Upper lobe of right lung (tissue), 1 donor: ENCODE data around the gene NAA20. TPM values are rescaled to one million over a fixed set of nuclear protein-coding genes. Genes with fewer than 3 reads are reported as not detected.
"Not testable (repeated sequence)": the region's sequence is repeated elsewhere in the genome, so short reads cannot be mapped to it uniquely, and the experiment has no call there.

Source experiments
- ATAC-seq: fragments of 200-7000 bp; cut with Tn5 transposase; one replicate; pipeline ENCODE4 v1.9.1; 2020; ENCODE audit warnings: mild to moderate bottlenecking, moderate library complexity
- DNase-seq: peaks from one replicate; pipeline ENCODE4 v3.0.0-alpha.2; 2020
- H3K27ac ChIP-seq: fragments of 200-600 bp; one replicate; pipeline ENCODE4 v1.8.0; 2022
- H3K27me3 ChIP-seq: fragments of 200-600 bp; one replicate; pipeline ENCODE4 v1.8.0; 2022; ENCODE audit warnings: mild to moderate bottlenecking
- H3K36me3 ChIP-seq: fragments of 200-600 bp; one replicate; pipeline ENCODE4 v1.8.0; 2022
- H3K4me1 ChIP-seq: fragments of 200-600 bp; one replicate; pipeline ENCODE4 v1.8.0; 2022
- H3K4me3 ChIP-seq: fragments of 200-600 bp; one replicate; pipeline ENCODE4 v1.8.0; 2022; ENCODE audit warnings: mild to moderate bottlenecking
- H3K9me3 ChIP-seq: fragments of 200-600 bp; one replicate; pipeline ENCODE4 v1.8.0; 2022
- intact Hi-C: fragments of 100-400 bp; cut with DNase I; formaldehyde crosslinking; loops from one replicate; pipeline ENCODE4 v1.11.0; 2022
- total RNA-seq: library from RNA; stranded (reverse); fragmentation: NEBNext Ultra II Directional; extraction: Animal tissue kit (Norgen Biotek cat#: 25700); gene quantifications from one replicate; pipeline ENCODE4 v1.2.1, GENCODE V29; 2021
- TF ChIP-seq, protein P1 (sequence below): fragments of 200-600 bp; IDR thresholded peaks from one replicate; pipeline ENCODE4 v1.8.0; 2022; ENCODE audit warnings: antibody characterized with exemption
- donor health status: DM: no; HTN: yes; CAD: no; lungs with severe emphysema.

Gene NAA20
- total RNA-seq, 1 donor from 2014 or later: 63.1 TPM

DNA sequence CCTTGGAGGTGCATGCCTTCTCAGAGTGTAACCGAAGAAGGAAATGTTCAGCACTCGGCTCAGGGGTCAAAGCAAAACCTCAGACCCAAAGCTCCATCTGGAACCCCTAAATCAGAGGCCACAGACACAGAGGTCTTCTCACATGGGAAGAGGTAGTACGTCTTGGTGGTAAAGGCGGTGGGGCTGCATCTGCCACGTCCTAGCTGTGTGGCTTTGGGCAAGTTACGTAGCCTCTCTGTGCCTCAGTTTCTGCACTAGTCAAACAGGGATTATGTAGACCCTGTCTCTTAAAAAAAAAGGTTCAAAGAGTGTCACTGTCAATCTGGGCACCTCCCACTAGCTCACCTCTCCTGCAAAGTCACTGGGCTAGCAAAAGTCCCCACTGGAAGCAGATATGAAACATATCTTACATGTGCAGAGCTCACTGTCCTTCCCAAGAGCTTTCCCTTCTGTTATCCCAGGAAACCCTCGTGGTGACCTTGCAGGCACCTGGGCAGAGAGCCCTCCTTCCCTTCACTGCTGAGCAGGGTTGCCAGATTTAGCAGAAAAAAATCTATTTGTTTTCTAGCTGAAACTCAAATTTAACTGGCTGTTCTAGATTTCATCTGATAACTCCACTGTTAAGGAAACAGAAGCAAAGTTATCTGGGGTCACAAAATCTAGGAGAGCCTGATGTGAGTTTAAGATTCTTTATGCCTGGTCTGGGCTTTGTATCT, 18.0 kb upstream of the NAA20 start:
- Histone ChIP-seq H3K9me3 (no peaks in the 10 kb centered on the region), H3K27ac (no peak overlapping the region), H3K4me1 (peaks cover 44% of the 10 kb centered on the region), H3K4me3 (no peak overlapping the region), H3K36me3 (peaks cover 82% of the 10 kb centered on the region), H3K27me3 (no peaks in the 10 kb centered on the region)
- TF ChIP-seq, protein P1, sequence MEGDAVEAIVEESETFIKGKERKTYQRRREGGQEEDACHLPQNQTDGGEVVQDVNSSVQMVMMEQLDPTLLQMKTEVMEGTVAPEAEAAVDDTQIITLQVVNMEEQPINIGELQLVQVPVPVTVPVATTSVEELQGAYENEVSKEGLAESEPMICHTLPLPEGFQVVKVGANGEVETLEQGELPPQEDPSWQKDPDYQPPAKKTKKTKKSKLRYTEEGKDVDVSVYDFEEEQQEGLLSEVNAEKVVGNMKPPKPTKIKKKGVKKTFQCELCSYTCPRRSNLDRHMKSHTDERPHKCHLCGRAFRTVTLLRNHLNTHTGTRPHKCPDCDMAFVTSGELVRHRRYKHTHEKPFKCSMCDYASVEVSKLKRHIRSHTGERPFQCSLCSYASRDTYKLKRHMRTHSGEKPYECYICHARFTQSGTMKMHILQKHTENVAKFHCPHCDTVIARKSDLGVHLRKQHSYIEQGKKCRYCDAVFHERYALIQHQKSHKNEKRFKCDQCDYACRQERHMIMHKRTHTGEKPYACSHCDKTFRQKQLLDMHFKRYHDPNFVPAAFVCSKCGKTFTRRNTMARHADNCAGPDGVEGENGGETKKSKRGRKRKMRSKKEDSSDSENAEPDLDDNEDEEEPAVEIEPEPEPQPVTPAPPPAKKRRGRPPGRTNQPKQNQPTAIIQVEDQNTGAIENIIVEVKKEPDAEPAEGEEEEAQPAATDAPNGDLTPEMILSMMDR: no peak
- DNase-seq (no peak), ATAC-seq (no peak)
- intact Hi-C loops: loop anchor here (10.0 kb wide), 2 partner anchors 214 to 304 kb away; no protein-coding TSS in a partner anchor

DNA sequence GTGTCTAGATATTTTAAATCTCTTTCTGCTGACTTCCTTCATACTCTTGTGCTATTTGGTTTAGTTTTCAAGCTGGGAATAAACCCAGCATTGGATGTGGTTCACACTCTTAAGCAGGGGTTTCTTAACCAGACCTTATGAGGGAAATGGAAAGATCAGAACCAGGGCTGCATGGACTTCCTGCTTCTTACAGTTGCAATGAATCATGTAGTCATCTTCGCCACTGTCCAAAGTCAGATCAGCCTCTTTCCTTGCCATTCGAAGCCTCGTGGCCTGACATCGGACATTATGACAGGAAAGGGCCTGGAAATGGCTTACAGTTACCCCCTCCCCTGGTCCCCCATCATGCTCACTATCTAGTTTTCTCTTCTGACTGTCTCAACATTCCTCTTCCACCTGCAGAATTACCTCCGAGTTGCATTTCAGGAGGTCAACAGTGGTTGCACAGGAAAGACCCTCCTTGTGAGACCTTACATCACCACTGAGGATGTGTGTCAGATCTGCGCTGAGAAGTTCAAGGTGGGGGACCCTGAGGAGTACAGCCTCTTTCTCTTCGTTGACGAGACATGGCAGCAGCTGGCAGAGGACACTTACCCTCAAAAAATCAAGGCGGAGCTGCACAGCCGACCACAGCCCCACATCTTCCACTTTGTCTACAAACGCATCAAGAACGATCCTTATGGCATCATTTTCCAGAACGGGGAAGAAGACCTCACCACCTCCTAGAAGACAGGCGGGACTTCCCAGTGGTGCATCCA, 16.8 kb upstream of the NAA20 start:
- H3K36me3 ChIP-seq: peaks cover 75% of the 10 kb centered on the region
- no peak overlapping the region for H3K27ac ChIP-seq
- H3K9me3 ChIP-seq: no peaks in the 10 kb centered on the region
- intact Hi-C loops: no loop called here
- TF ChIP-seq, protein P1: no peak
- no peak overlapping the region for H3K4me3 ChIP-seq
- DNase-seq (no peak), ATAC-seq (peak; percentile 52)
- no peaks in the 10 kb centered on the region for H3K27me3 ChIP-seq
- peaks cover 37% of the 10 kb centered on the region for H3K4me1 ChIP-seq

DNA sequence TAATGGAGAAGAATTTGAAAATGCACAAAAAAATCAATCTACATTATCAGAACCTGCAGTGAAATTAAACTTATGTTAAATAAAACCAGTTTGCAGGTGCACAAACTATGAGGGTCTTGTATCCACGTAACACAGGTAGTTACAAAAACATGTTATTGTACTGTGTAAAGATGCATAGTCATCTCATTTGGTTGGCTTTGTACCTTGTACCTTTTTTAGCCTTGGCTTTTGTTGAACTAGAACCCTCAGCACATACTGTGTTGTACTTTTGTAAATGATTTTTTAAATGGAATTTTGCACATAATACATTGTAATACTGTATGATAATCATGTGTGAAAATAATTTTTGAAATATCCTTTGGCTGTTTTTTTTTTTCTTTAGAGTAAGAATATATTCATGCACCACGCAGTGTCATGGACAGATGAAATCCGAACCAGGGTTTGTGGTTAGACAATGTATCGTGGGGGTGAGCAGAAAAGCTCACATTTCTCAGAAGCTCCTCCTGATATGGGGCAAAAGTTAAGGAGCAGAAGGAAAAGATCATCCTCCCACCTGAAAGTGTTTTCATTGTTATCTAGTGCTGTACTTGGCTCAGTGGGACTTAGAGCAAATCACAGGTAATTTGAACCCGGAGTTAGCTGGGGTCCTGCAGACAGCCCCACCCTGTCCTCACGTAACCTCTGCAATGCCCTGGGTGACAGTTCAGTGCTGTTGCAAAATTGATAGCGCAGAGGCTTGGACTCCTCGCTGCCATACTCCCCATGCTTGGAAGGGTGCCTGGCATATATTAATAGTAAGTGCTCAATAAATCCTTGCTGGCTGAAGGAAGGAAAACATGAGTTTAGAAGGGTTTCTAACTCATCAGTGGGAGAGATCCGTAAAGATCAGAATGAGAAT, 14.8 kb upstream of the NAA20 start:
- TF ChIP-seq, protein P1: no peak
- no peak overlapping the region for H3K4me3 ChIP-seq
- peaks cover 56% of the 10 kb centered on the region for H3K36me3 ChIP-seq

DNA sequence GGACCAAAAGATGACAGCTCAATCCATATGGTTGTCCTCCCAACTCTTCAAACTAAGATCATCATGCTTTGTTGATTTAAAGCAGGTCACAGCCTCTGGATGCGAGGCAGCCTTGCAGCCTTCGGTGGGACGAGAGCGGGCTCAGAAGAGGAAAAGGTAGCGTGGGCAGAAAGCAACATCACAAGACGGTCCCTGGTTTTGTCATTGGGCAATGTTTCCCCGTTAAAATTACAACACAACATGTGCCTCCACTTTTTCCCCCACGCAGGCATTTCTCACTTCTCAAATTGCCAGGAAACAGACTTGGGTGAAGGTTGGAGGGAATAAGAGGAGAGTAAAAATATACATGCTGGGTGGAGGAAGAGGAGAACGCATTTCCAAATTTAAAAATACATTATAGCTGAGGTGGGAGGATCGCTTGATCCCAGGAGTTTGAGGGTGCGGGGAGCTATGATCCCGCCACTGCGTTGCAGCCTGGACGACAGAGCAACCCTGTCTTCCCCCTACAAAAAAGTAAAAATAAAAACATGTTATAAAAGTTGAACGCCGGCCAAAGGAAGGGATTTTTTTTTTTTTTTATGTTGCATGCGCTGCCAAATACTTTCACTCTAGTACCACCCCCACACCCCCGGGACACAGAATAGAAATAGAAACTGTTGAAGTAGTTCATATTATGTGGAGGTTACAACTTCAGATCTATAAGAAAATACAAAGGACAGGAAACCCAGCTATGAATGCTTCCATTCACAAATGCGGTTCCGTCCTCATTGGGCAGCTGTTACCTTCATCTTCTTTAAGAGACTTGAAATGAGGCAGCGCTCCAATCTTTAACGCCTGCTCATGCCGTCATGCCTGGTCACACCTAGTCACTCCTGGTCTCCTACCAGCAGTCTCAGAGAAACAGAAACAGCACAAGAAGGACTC, 13.9 kb upstream of the NAA20 start:
- intact Hi-C loops: no loop called here
- TF ChIP-seq, protein P1: no peak
- DNase-seq: no peak
- H3K4me3 ChIP-seq: peak overlapping the region; percentile 5
- H3K27ac ChIP-seq: peak overlapping the region; percentile 72
- peak; percentile 69 for ATAC-seq
- no peaks in the 10 kb centered on the region for H3K9me3 ChIP-seq
- H3K36me3 ChIP-seq: peaks cover 47% of the 10 kb centered on the region
- H3K4me1 ChIP-seq: peaks cover 27% of the 10 kb centered on the region
- no peaks in the 10 kb centered on the region for H3K27me3 ChIP-seq

More for the DNA sequence above, 14.8 kb upstream of the NAA20 start:
- no peaks in the 10 kb centered on the region for H3K27me3 ChIP-seq
- no peaks in the 10 kb centered on the region for H3K9me3 ChIP-seq
- ATAC-seq (peak; percentile 61), DNase-seq (no peak)
- H3K27ac ChIP-seq: peak overlapping the region; percentile 72
- intact Hi-C loops: no loop called here
- peaks cover 27% of the 10 kb centered on the region for H3K4me1 ChIP-seq

DNA sequence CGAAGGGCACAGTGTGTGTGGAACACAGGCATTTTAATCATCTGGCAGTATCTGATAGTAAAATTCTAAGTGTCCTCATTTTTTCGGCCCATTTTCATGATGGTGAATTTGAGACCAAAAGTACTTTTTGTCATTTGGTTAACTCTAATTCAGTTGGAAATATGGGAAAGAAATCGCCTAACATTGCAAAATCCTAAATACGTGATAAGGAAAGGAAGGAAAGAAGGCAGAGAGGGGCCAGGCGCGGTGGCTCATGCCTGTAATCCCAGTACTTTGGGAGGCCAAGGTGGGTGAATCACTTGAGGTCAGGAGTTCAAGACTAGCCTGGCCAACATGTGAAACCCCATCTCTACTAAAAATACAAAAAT, 13.2 kb upstream of the NAA20 start:
- intact Hi-C loops: not testable (repeated sequence)

More for the DNA sequence above, 13.2 kb upstream of the NAA20 start:
- peak overlapping the region; percentile 72 for H3K27ac ChIP-seq
- ATAC-seq, DNase-seq, H3K9me3 ChIP-seq, H3K27me3 ChIP-seq: not testable (repeated sequence)
- H3K36me3 ChIP-seq: peaks cover 40% of the 10 kb centered on the region
- H3K4me3 ChIP-seq: peak overlapping the region; percentile 5
- peaks cover 27% of the 10 kb centered on the region for H3K4me1 ChIP-seq
